HCT116 (cell line): ENCODE data around the gene ADAMTS9. TPM values are rescaled to one million over a fixed set of nuclear protein-coding genes. Genes with fewer than 3 reads are reported as not detected.

Experiments
- ATAC-seq: fragments of 200-7000 bp; cut with Tn5 transposase; 2 replicates; pipeline ENCODE4 v1.9.1; 2020; ENCODE audit warnings: mild to moderate bottlenecking, moderate library complexity
- BruUV-seq: library from RNA; stranded (reverse); fragments of 400-500 nt; replicated peaks from 2 replicates; lab custom pipeline; 2021; lab: Mats Ljungman, UMichigan
- CTCF ChIA-PET: fragments of 300-600 bp; sonication (Branson Sonifier 250); formaldehyde crosslinking; loops from one replicate; lab custom pipeline; 2021; ENCODE audit warnings: antibody characterized with exemption; lab: Charles Lee
- POLR2A ChIA-PET: fragments of 300-600, 350-600 bp; sonication (Branson Sonifier 250); formaldehyde crosslinking; loops from one replicate; lab custom pipeline; 2021; ENCODE audit warnings: antibody characterized with exemption; lab: Charles Lee
- RAD21 ChIA-PET, 2 experiments: fragments of 300-600 bp; sonication (Branson Sonifier 250); formaldehyde crosslinking; loops; one replicate each; lab custom pipeline; 2023; ENCODE audit warnings: low total read pairs in 2 of 2; ENCODE audit not compliant: uncharacterized antibody in 2 of 2, unreplicated experiment in 2 of 2, low non-redundant PET in 1 of 2; lab: Charles Lee
- DNase-seq: peaks from one replicate; pipeline ENCODE4 v3.0.0-alpha.2; 2010; ENCODE audit warnings: low read depth, low spot score
- H2AFZ ChIP-seq: fragments of 200-600 bp; shearing (Covaris generic), sonication (generic); 2 replicates; pipeline ENCODE4 v1.6.1; 2017; ENCODE audit warnings: low read depth, mixed run types, mixed read lengths, antibody characterized with exemption, low read length; ENCODE audit not compliant: poor library complexity, severe bottlenecking
- H3K27ac ChIP-seq: 2 replicates; pipeline ENCODE4 v1.5.1; 2012; ENCODE audit warnings: low read depth, low read length
- H3K27me3 ChIP-seq: fragments of 200-600 bp; sonication (generic); 2 replicates; pipeline ENCODE4 v1.6.1; 2016; ENCODE audit warnings: mixed run types, low read length, mixed read lengths; ENCODE audit not compliant: insufficient read depth
- H3K36me3 ChIP-seq, 2 experiments: fragments of 200-500 bp in 1 of 2; fragments of 200-600 bp in 1 of 2; sonication (Bioruptor generic) in 1 of 2; sonication (generic) in 1 of 2; 2 replicates each; pipeline versions ENCODE4 v1.5.1 to v1.6.1; 2014 to 2016; ENCODE audit warnings: low read length in 2 of 2, inconsistent platforms in 1 of 2, mixed read lengths in 1 of 2, mixed run types in 1 of 2; ENCODE audit not compliant: insufficient read depth in 2 of 2, control insufficient read depth in 1 of 2
- H3K4me1 ChIP-seq, 2 experiments: fragments of 200-600 bp in 1 of 2; sonication (generic) in 1 of 2; 2 replicates each; pipeline versions ENCODE4 v1.5.1 to v1.6.1; 2012 to 2017; ENCODE audit warnings: low read length in 2 of 2, inconsistent platforms in 1 of 2, mild to moderate bottlenecking in 1 of 2, mixed read lengths in 1 of 2, mixed run types in 1 of 2, moderate library complexity in 1 of 2; ENCODE audit not compliant: insufficient read depth in 2 of 2, control insufficient read depth in 1 of 2
- H3K4me2 ChIP-seq: fragments of 200-600 bp; sonication (generic); 2 replicates; pipeline ENCODE4 v1.6.1; 2017; ENCODE audit warnings: mixed run types, low read length, mixed read lengths
- H3K4me3 ChIP-seq, 2 experiments: fragments of 200-600 bp in 1 of 2; sonication (generic) in 1 of 2; replicated peaks in 1 of 2; 2 replicates each; pipeline ENCODE4 v1.5.1; 2011 to 2016; ENCODE audit warnings: low read length in 2 of 2, control low read depth in 1 of 2, low read depth in 1 of 2, mild to moderate bottlenecking in 1 of 2, mixed read lengths in 1 of 2, mixed run types in 1 of 2
- H3K79me2 ChIP-seq: fragments of 200-600 bp; sonication (generic); 2 replicates; pipeline ENCODE4 v1.6.1; 2017; ENCODE audit warnings: mild to moderate bottlenecking, mixed run types, low read length, moderate library complexity, mixed read lengths; ENCODE audit not compliant: insufficient read depth
- H3K9ac ChIP-seq: fragments of 200-600 bp; sonication (generic); 2 replicates; pipeline ENCODE4 v1.6.1; 2016; ENCODE audit warnings: low read length, mixed read lengths
- H3K9me2 ChIP-seq: fragments of 200-600 bp; sonication (generic), shearing (Covaris generic); 2 replicates; pipeline ENCODE4 v1.6.1; 2017; ENCODE audit warnings: mixed run types, mild to moderate bottlenecking, moderate library complexity; ENCODE audit not compliant: insufficient read depth
- H3K9me3 ChIP-seq, 2 experiments: fragments of 200-500 bp in 1 of 2; fragments of 200-600 bp in 1 of 2; sonication (Bioruptor generic) in 1 of 2; sonication (generic) in 1 of 2; 2 replicates each; pipeline ENCODE4 v1.6.1; 2014 to 2017; ENCODE audit warnings: low read length in 2 of 2, mixed read lengths in 2 of 2, inconsistent platforms in 1 of 2, low read depth in 1 of 2, mild to moderate bottlenecking in 1 of 2, mixed run types in 1 of 2, moderate library complexity in 1 of 2; ENCODE audit not compliant: control insufficient read depth in 1 of 2, insufficient read depth in 1 of 2
- H4K20me1 ChIP-seq: fragments of 200-600 bp; sonication (generic), shearing (Covaris generic); 2 replicates; pipeline ENCODE4 v1.6.1; 2017; ENCODE audit warnings: mixed run types, mild to moderate bottlenecking, moderate library complexity; ENCODE audit not compliant: insufficient read depth
- CBX3 ChIP-seq: IDR thresholded peaks from 2 replicates; pipeline ENCODE4 v1.6.1; 2012; ENCODE audit warnings: low read depth
- CTCF ChIP-seq, 3 experiments: fragments of 200-600 bp in 1 of 3; sonication (generic) in 1 of 3; IDR thresholded peaks in 2 of 3; conservative IDR thresholded peaks in 1 of 3; 2 replicates each; pipeline ENCODE4 v1.5.1; 2012 to 2017; ENCODE audit warnings: low read depth in 2 of 3, low read length in 2 of 3, antibody characterized with exemption in 1 of 3, borderline replicate concordance in 1 of 3, control low read depth in 1 of 3, mild to moderate bottlenecking in 1 of 3, mixed read lengths in 1 of 3, mixed run types in 1 of 3, moderate library complexity in 1 of 3; ENCODE audit not compliant: insufficient read depth in 1 of 3
- ELF1 ChIP-seq: IDR thresholded peaks from 2 replicates; pipeline ENCODE4 v1.6.1; 2012; ENCODE audit warnings: low read depth, borderline replicate concordance
- EZH2 ChIP-seq: fragments of 200-600 bp; sonication (generic); IDR thresholded peaks from 2 replicates; pipeline ENCODE4 v1.6.1; 2017; ENCODE audit warnings: antibody characterized with exemption, mixed run types
- JUND ChIP-seq: IDR thresholded peaks from 2 replicates; pipeline ENCODE4 v1.6.1; 2012
- POLR2A ChIP-seq: IDR thresholded peaks from 2 replicates; pipeline ENCODE4 v1.7.0; 2011; ENCODE audit warnings: borderline replicate concordance; ENCODE audit not compliant: insufficient read depth, insufficient read length; ENCODE audit errors: extremely low read depth
- POLR2AphosphoS5 ChIP-seq: IDR thresholded peaks from 2 replicates; pipeline ENCODE4 v1.6.1; 2011; ENCODE audit warnings: mild to moderate bottlenecking, low read depth, low read length, moderate library complexity
- REST ChIP-seq: IDR thresholded peaks from 2 replicates; pipeline ENCODE4 v1.6.1; 2012; ENCODE audit warnings: low read depth
- SIN3A ChIP-seq: IDR thresholded peaks from 2 replicates; pipeline ENCODE4 v1.6.1; 2012; ENCODE audit warnings: low read depth
- SP1 ChIP-seq: IDR thresholded peaks from 2 replicates; pipeline ENCODE4 v1.6.1; 2012; ENCODE audit warnings: low read depth
- TCF7L2 ChIP-seq: IDR thresholded peaks from 2 replicates; pipeline ENCODE4 v1.7.0; 2011; ENCODE audit warnings: borderline replicate concordance, inconsistent platforms; ENCODE audit not compliant: insufficient read depth, insufficient read length; ENCODE audit errors: extremely low read depth
- ZFX ChIP-seq: fragments of 450-650 bp; IDR thresholded peaks from 2 replicates; pipeline ENCODE4 v1.6.1; 2017
- ZNF274 ChIP-seq: fragments of 200-500 bp; sonication (Bioruptor generic); IDR thresholded peaks from 2 replicates; pipeline ENCODE4 v1.6.1; 2014; ENCODE audit warnings: mild to moderate bottlenecking, low read depth, low read length, inconsistent platforms
- intact Hi-C: fragments of 100-400 bp; cut with micrococcal nuclease; formaldehyde crosslinking; loops from 2 replicates; pipeline ENCODE4 v1.10.0; 2022
- total RNA-seq: library from RNA; stranded (reverse); gene quantifications from one replicate; pipeline ENCODE4 v1.2.1, GENCODE V29; 2021; ENCODE audit not compliant: unreplicated experiment

ADAMTS9 gene
- total RNA-seq, 1 experiment from 2014 or later = 0.05 TPM

- H3K27me3 ChIP-seq = peaks cover 3% of the 10 kb centered on the region
- no peak overlapping the region for H3K27ac ChIP-seq
- H3K4me1 ChIP-seq = no peaks in the 10 kb centered on the region
- TF ChIP-seq SP1 = no peak
- TF ChIP-seq ZFX = no peak
- TF ChIP-seq TCF7L2 = no peak
- no peak for TF ChIP-seq POLR2AphosphoS5
- no peak for TF ChIP-seq REST
- no peak for TF ChIP-seq JUND
- no peak for TF ChIP-seq EZH2
- no peak for TF ChIP-seq SIN3A
- TF ChIP-seq ELF1 = no peak
- no peak for TF ChIP-seq CTCF (IDR thresholded peaks at IDR 0.05 in 2 of 3, conservative IDR thresholded peaks at IDR 0.05 in 1 of 3; ENCODE audit: borderline replicate concordance in 1 of 3, insufficient read depth in 1 of 3, low read depth in 2 of 3, low read length in 2 of 3)
- TF ChIP-seq CBX3 = no peak
- TF ChIP-seq POLR2A = no peak
- no peak for TF ChIP-seq ZNF274
- H3K79me2 ChIP-seq = no peaks in the 10 kb centered on the region
- ChIA-PET POLR2A (no interaction called here), CTCF (no interaction called here), RAD21 (no interaction called here)
- BruUV-seq = no TSS peak
- H3K9me2 ChIP-seq = no peaks in the 10 kb centered on the region
- no peaks in the 10 kb centered on the region for H3K9me3 ChIP-seq
- no peak overlapping the region for H3K4me3 ChIP-seq
- no peak overlapping the region for H3K4me2 ChIP-seq
- H3K36me3 ChIP-seq = no peaks in the 10 kb centered on the region
- no peak for DNase-seq
- no peak for ATAC-seq
- H2AFZ ChIP-seq = no peak overlapping the region
- H3K9ac ChIP-seq = no peak overlapping the region
- intact Hi-C loops = no loop called here
- H4K20me1 ChIP-seq = no peaks in the 10 kb centered on the region
Observed at GRCh38 chr3:64514889-64515288, 172.9 kb downstream of the ADAMTS9 start.
